Stimulated activated CD4-positive, alpha-beta T cell treated with anti-CD3 and anti-CD28 coated beads, Interleukin-2, amount 100 ng/mL, for 48 hours (primary cell): ENCODE measurements around the gene FAM135A.
"Not testable (repeated sequence)": the region's sequence is repeated elsewhere in the genome, so short reads cannot be mapped to it uniquely, and the experiment has no call there.

Source experiments
- DNase-seq, 2 donors: peaks; one replicate each; pipeline ENCODE4 v3.0.0-alpha.2; 2020

FAM135A gene

GRCh38 chr6:70396796-70397729 is 16.2 kb upstream of the FAM135A start:
- no peak for DNase-seq

GRCh38 chr6:70398783-70399728 is 14.3 kb upstream of the FAM135A start:
- no peak for DNase-seq

GRCh38 chr6:70404658-70405057 is 8.7 kb upstream of the FAM135A start:
- DNase-seq: no peak

- no peak for DNase-seq
Observed at GRCh38 chr6:70409216-70409615, 4.1 kb upstream of the FAM135A start.

GRCh38 chr6:70411542-70412251 is 1.6 kb upstream of the FAM135A start:
- no peak for DNase-seq

GRCh38 chr6:70412252-70413113 is 825 bp upstream of the FAM135A start:
- no peak for DNase-seq

- DNase-seq: no peak
Observed at GRCh38 chr6:70413992-70414494, 735 bp downstream of the FAM135A start.

- no peak for DNase-seq
Observed at GRCh38 chr6:70414813-70415212, 1.5 kb downstream of the FAM135A start.

- no peak for DNase-seq
Observed at GRCh38 chr6:70415247-70415646, 1.9 kb downstream of the FAM135A start.

GRCh38 chr6:70415660-70416059 is 2.4 kb downstream of the FAM135A start:
- DNase-seq: no peak

GRCh38 chr6:70421509-70421908 is 8.2 kb downstream of the FAM135A start:
- DNase-seq: no peak

GRCh38 chr6:70423189-70424134 is 10.2 kb downstream of the FAM135A start:
- no peak for DNase-seq

GRCh38 chr6:70424291-70424690 is 11.0 kb downstream of the FAM135A start:
- DNase-seq: no peak

- no peak for DNase-seq
Observed at GRCh38 chr6:70436320-70436719, 23.0 kb downstream of the FAM135A start.

- no peak for DNase-seq
Observed at GRCh38 chr6:70445001-70445400, 31.7 kb downstream of the FAM135A start.

GRCh38 chr6:70447343-70448070 is 34.2 kb downstream of the FAM135A start:
- not testable (repeated sequence) for DNase-seq

- not testable (repeated sequence) for DNase-seq
Observed at GRCh38 chr6:70453899-70454298, 40.6 kb downstream of the FAM135A start.

GRCh38 chr6:70456735-70457134 is 43.4 kb downstream of the FAM135A start:
- no peak for DNase-seq

- no peak for DNase-seq
Observed at GRCh38 chr6:70459235-70459634, 45.9 kb downstream of the FAM135A start.

GRCh38 chr6:70459699-70460098 is 46.4 kb downstream of the FAM135A start:
- DNase-seq: not testable (repeated sequence)
